ENCODE measurements around the gene MYLIP. TPM values are rescaled to one million over a fixed set of nuclear protein-coding genes. Genes with fewer than 3 reads are reported as not detected.

MYLIP gene
- total RNA-seq, 4 donors from 2014 or later: 8.6 to 32.0 (median 17.5) TPM

- Histone ChIP-seq H3K9me3 (no peaks in the 10 kb centered on the region), H3K27me3 (no peaks in the 10 kb centered on the region), H3K27ac (no peak overlapping the region), H3K36me3 (no peaks in the 10 kb centered on the region), H3K4me1 (no peaks in the 10 kb centered on the region), H3K4me3 (no peak overlapping the region)
- intact Hi-C loops (cut with DNase I): no loop called here
- no peak for DNase-seq
- TF ChIP-seq, protein P1, sequence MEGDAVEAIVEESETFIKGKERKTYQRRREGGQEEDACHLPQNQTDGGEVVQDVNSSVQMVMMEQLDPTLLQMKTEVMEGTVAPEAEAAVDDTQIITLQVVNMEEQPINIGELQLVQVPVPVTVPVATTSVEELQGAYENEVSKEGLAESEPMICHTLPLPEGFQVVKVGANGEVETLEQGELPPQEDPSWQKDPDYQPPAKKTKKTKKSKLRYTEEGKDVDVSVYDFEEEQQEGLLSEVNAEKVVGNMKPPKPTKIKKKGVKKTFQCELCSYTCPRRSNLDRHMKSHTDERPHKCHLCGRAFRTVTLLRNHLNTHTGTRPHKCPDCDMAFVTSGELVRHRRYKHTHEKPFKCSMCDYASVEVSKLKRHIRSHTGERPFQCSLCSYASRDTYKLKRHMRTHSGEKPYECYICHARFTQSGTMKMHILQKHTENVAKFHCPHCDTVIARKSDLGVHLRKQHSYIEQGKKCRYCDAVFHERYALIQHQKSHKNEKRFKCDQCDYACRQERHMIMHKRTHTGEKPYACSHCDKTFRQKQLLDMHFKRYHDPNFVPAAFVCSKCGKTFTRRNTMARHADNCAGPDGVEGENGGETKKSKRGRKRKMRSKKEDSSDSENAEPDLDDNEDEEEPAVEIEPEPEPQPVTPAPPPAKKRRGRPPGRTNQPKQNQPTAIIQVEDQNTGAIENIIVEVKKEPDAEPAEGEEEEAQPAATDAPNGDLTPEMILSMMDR (IDR thresholded peaks at IDR 0.05): no peak
- no peak for TF ChIP-seq POLR2A (IDR thresholded peaks at IDR 0.05)
- 88 to 95% methylated on average over 5 of the region's 5 CpGs for WGBS, 2 donors
These were observed 30.7 kb upstream of the MYLIP start for GRCh38 chr6:16098211-16098610.

GRCh38 chr6:16102208-16102607 is 26.7 kb upstream of the MYLIP start:
- Histone ChIP-seq H3K4me1 (no peaks in the 10 kb centered on the region), H3K36me3 (no peaks in the 10 kb centered on the region), H3K9me3 (no peaks in the 10 kb centered on the region), H3K27me3 (no peaks in the 10 kb centered on the region), H3K27ac (no peak overlapping the region), H3K4me3 (no peak overlapping the region)
- intact Hi-C loops (cut with DNase I): no loop called here
- TF ChIP-seq POLR2A (IDR thresholded peaks at IDR 0.05): no peak
- TF ChIP-seq, protein P1 (IDR thresholded peaks at IDR 0.05): no peak
- 66 to 81% methylated on average over 3 of the region's 3 CpGs for whole genome bisulfite sequencing, 2 donors
- DNase-seq: no peak

DNA sequence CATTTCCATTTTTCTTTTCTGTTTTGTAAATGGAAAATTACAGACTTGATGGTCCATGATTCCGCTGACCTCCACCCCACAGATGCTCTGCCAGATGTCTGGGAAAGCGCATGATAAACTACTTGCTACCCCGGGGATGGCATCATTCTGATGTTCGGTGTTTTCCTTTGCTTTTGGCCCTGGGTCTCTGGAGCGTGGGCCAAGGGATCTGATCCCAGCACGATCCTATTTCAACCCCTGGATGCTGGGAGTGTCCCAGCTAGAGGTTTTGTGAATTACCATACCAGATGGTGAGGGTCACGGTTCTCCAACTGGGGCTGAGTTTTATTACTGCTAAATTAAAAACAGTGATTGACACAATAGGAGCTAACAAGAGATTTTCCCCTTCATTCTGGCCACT is 25.2 kb upstream of the MYLIP start:
- no peak for DNase-seq
- Histone ChIP-seq H3K27me3 (no peaks in the 10 kb centered on the region), H3K4me3 (no peak overlapping the region), H3K27ac (no peak overlapping the region), H3K36me3 (no peaks in the 10 kb centered on the region), H3K4me1 (no peaks in the 10 kb centered on the region), H3K9me3 (no peaks in the 10 kb centered on the region)
- intact Hi-C loops (cut with DNase I): no loop called here
- 67 to 82% methylated on average over 7 of the region's 7 CpGs for WGBS, 2 donors
- TF ChIP-seq POLR2A (IDR thresholded peaks at IDR 0.05): no peak
- TF ChIP-seq, protein P1 (IDR thresholded peaks at IDR 0.05): no peak

GRCh38 chr6:16104624-16105433 is 24.1 kb upstream of the MYLIP start:
- H3K4me3 ChIP-seq: no peak overlapping the region
- DNase-seq: no peak
- intact Hi-C loops (cut with DNase I): no loop called here
- 86 to 88% methylated on average over 12 of the region's 12 CpGs for WGBS, 2 donors
- H3K4me1 ChIP-seq: no peaks in the 10 kb centered on the region
- no peaks in the 10 kb centered on the region for H3K9me3 ChIP-seq
- H3K27ac ChIP-seq: no peak overlapping the region
- H3K36me3 ChIP-seq: no peaks in the 10 kb centered on the region
- TF ChIP-seq, protein P1 (IDR thresholded peaks at IDR 0.05): no peak
- no peak for TF ChIP-seq POLR2A (IDR thresholded peaks at IDR 0.05)
- H3K27me3 ChIP-seq: no peaks in the 10 kb centered on the region

GRCh38 chr6:16105854-16106253 is 23.0 kb upstream of the MYLIP start:
- no peak for TF ChIP-seq POLR2A (IDR thresholded peaks at IDR 0.05)
- TF ChIP-seq, protein P1 (IDR thresholded peaks at IDR 0.05): no peak
- Histone ChIP-seq H3K27me3 (no peaks in the 10 kb centered on the region), H3K4me3 (no peak overlapping the region), H3K27ac (no peak overlapping the region), H3K4me1 (no peaks in the 10 kb centered on the region), H3K36me3 (no peaks in the 10 kb centered on the region), H3K9me3 (no peaks in the 10 kb centered on the region)
- no peak for DNase-seq
- intact Hi-C loops (cut with DNase I): no loop called here
- 38 to 47% methylated on average over 4 of the region's 4 CpGs for WGBS, 2 donors
